Measurements from ENCODE around the gene C1QL1. TPM values are rescaled to one million over a fixed set of nuclear protein-coding genes. Genes with fewer than 3 reads are reported as not detected.

Gene C1QL1
- polyA plus RNA-seq, 1 donor from 2014 or later, result not detected

DNA sequence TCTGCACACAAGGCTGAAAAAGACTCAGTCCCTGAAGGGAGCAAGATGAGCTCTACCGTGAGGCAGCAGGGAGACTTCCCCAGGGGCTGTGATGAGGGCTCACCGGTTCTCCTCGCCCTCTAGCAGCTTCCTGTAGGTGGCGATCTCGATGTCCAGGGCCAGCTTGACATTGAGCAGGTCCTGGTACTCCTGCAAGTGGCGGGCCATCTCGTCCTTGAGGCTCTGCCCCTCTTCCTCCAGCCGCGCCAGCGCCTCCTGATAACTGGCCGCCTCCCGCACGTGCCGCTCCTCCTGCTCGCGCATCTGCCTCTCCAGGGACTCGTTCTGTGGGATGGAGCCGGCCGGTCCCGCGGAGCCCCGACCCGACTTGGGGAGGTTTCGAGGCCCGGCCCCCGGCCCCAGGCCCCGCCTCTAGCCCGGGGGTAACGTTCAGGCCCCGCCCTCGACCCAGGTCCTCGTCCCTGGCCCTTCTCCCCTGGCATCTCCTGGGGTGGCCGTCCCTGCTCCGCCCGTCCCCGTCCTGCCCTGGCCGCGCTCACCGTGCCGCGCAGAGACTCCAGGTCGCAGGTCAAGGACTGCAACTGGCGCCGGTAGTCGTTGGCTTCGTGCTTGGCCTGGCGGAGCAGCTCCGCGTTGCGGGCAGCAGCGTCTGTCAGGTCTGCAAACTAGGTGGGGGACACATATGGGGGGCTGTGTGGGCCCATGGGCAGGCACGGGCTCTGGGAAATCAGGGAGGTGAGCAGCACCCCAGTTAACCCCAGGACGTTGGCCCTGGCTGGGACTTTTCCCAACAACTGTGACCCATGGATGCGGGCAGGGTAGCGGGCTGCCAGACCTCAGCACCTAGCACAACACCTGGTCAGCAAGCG lies 56.7 kb downstream of the C1QL1 start:
- H3K27ac Mint-ChIP-seq, result no peak overlapping the region
- H3K4me1 Mint-ChIP-seq, result peaks cover 0 to 6% (median 6%) of the 10 kb centered on the region in 3 donors
- no peaks in the 10 kb centered on the region for H3K9me3 Mint-ChIP-seq
- no peaks in the 10 kb centered on the region for H3K36me3 Mint-ChIP-seq
- H3K4me3 Mint-ChIP-seq, result peak overlapping the region in 3 of 4 donors; percentile 63 to 85 (median 77)
- H3K27me3 Mint-ChIP-seq, result peaks cover 39% of the 10 kb centered on the region

DNA sequence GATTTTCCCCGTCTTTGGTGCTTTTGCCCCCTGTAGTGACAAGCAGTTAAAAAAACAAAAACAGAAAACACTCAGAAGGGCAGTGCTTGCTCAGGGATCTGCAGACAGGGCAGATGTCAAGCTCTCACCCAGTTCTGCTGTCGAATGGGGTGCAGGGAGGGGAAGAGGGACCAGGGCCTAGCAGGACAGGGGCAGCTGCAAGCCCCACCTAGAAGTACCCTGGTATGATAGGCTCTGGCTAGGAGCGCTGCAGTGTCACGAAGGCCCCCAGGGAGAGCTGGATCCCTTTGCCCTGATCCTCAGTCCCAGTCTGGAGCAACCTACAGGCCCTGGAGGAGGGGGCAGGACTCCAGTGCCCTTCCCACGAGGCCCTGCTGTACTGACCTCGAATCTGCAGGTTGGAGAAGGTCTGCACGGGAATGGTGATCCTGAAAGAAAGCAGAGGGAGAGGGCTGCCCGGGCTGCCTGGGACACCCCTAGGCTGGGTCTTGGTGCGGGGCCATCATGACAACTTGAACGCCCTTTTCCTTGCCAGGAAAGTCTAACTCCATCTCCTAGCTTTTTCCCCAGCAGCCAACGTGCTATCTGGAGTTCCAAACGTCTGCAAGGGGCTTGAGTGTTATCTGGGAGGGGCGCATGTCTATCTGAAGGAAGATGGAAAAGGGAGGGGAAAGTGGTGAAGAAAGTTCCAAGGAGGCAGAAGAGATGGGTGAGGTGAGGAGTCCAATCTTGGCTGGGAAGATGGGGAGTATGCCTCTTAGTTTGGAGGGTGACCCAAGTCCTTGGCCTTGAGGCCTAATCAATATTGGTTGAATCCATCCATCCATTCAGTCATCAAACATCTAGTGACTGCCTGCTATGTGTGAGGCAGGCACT lies 57.6 kb downstream of the C1QL1 start:
- Mint-ChIP-seq H3K27me3 (peaks cover 44% of the 10 kb centered on the region), H3K27ac (no peak overlapping the region), H3K4me3 (peak overlapping the region in 2 of 4 donors; percentile 51 to 65), H3K4me1 (peaks cover 0 to 6% (median 6%) of the 10 kb centered on the region in 3 donors), H3K9me3 (no peaks in the 10 kb centered on the region), H3K36me3 (peaks cover 1% of the 10 kb centered on the region)

Other genes starting within 250 kb of the C1QL1 start
- gene ADAM11, start 209.3 kb downstream of the C1QL1 start, polyA plus RNA-seq, result not detected
- 0.15 TPM for gene GJC1, start 138.0 kb downstream of the C1QL1 start, polyA plus RNA-seq
- gene HIGD1B, start 120.4 kb downstream of the C1QL1 start, polyA plus RNA-seq, result not detected
- gene EFTUD2, start 68.9 kb downstream of the C1QL1 start, polyA plus RNA-seq, result 67.1 TPM
- 0.45 TPM for gene GFAP, start 52.8 kb downstream of the C1QL1 start, polyA plus RNA-seq
- not detected for gene KIF18B, start 20.5 kb downstream of the C1QL1 start, polyA plus RNA-seq
- 13.8 TPM for gene DCAKD, start 83.3 kb upstream of the C1QL1 start, polyA plus RNA-seq
- gene NMT1, start 93.0 kb upstream of the C1QL1 start, polyA plus RNA-seq, result 84.4 TPM
- not detected for gene PLCD3, start 164.2 kb upstream of the C1QL1 start, polyA plus RNA-seq
- gene ACBD4, start 167.4 kb upstream of the C1QL1 start, polyA plus RNA-seq, result 17.6 TPM
- gene HEXIM1, start 180.2 kb upstream of the C1QL1 start, polyA plus RNA-seq, result 3.6 TPM
- 6.3 TPM for gene HEXIM2, start 193.6 kb upstream of the C1QL1 start, polyA plus RNA-seq

Measured in IgD-negative memory B cell (primary cell).